Liver (tissue), 9 donors: ENCODE data around the gene GPRIN3. TPM values are rescaled to one million over a fixed set of nuclear protein-coding genes. Genes with fewer than 3 reads are reported as not detected.

Source experiments
- DNase-seq: peaks from one replicate; pipeline ENCODE4 v3.0.0-alpha.2; 2017; ENCODE audit warnings: low spot score
- H3K27ac ChIP-seq, 2 donors: one replicate each; pipeline ENCODE4 v1.7.0; 2013; ENCODE audit warnings: inconsistent platforms in 2 of 2, low read length in 2 of 2, control low read depth in 1 of 2, low read depth in 1 of 2, mild to moderate bottlenecking in 1 of 2
- H3K27me3 ChIP-seq, 4 donors: one replicate each; pipeline versions ENCODE4 v1.6.1 to v1.7.0; 2013; ENCODE audit warnings: low read length in 3 of 4, inconsistent platforms in 1 of 4, mild to moderate bottlenecking in 1 of 4, moderate library complexity in 1 of 4; ENCODE audit not compliant: control insufficient read depth in 4 of 4, insufficient read depth in 4 of 4
- H3K36me3 ChIP-seq, 4 donors: one replicate each; pipeline versions ENCODE4 v1.6.1 to v1.7.0; 2013; ENCODE audit warnings: low read length in 3 of 4, mild to moderate bottlenecking in 3 of 4, low read depth in 1 of 4, moderate library complexity in 1 of 4; ENCODE audit not compliant: control insufficient read depth in 4 of 4, insufficient read depth in 3 of 4
- H3K4me1 ChIP-seq, 4 donors: one replicate each; pipeline versions ENCODE4 v1.6.1 to v1.7.0; 2013; ENCODE audit warnings: low read length in 3 of 4, mild to moderate bottlenecking in 3 of 4, moderate library complexity in 1 of 4; ENCODE audit not compliant: control insufficient read depth in 4 of 4, insufficient read depth in 4 of 4
- H3K4me3 ChIP-seq, 3 donors: one replicate each; pipeline versions ENCODE4 v1.6.1 to v1.7.0; 2013; ENCODE audit warnings: low read length in 3 of 3, control low read depth in 1 of 3, low read depth in 1 of 3, mild to moderate bottlenecking in 1 of 3
- H3K9ac ChIP-seq, 2 donors: one replicate each; pipeline ENCODE4 v1.7.0; 2013; ENCODE audit warnings: low read length in 2 of 2, mild to moderate bottlenecking in 2 of 2, moderate library complexity in 2 of 2, control low read depth in 1 of 2, low read depth in 1 of 2
- H3K9me3 ChIP-seq, 4 donors: one replicate each; pipeline versions ENCODE4 v1.6.1 to v1.7.0; 2013; ENCODE audit warnings: low read length in 3 of 4; ENCODE audit not compliant: control insufficient read depth in 4 of 4
- ATF3 ChIP-seq: IDR thresholded peaks from 2 replicates; pipeline ENCODE4 v1.6.1; 2016; ENCODE audit warnings: antibody characterized with exemption
- CTCF ChIP-seq: fragments of 150-350 bp; IDR thresholded peaks from 2 replicates; pipeline ENCODE4 v1.5.1; 2017; ENCODE audit warnings: improper control_type of control experiment, low read depth, low read length; ENCODE audit not compliant: missing input control
- EGR1 ChIP-seq, 2 donors: IDR thresholded peaks; 2 replicates each; pipeline ENCODE4 v1.6.1; 2016 to 2018; ENCODE audit warnings: antibody characterized with exemption in 2 of 2, low read depth in 2 of 2
- FOXA2 ChIP-seq: IDR thresholded peaks from 2 replicates; pipeline ENCODE4 v1.6.1; 2016; ENCODE audit warnings: antibody characterized with exemption
- HNF4G ChIP-seq: IDR thresholded peaks from 2 replicates; pipeline ENCODE4 v1.6.1; 2016; ENCODE audit warnings: antibody characterized with exemption
- JUND ChIP-seq, 2 donors: IDR thresholded peaks; 2 replicates each; pipeline ENCODE4 v1.6.1; 2016; ENCODE audit warnings: antibody characterized with exemption in 2 of 2
- NR2F2 ChIP-seq: IDR thresholded peaks from 2 replicates; pipeline ENCODE4 v1.6.1; 2016; ENCODE audit warnings: antibody characterized with exemption
- SP1 ChIP-seq: IDR thresholded peaks from 2 replicates; pipeline ENCODE4 v1.6.1; 2018; ENCODE audit warnings: antibody characterized with exemption, mild to moderate bottlenecking
- TAF1 ChIP-seq: conservative IDR thresholded peaks from 2 replicates; pipeline ENCODE4 v1.6.1; 2016; ENCODE audit warnings: antibody characterized with exemption, mild to moderate bottlenecking
- YY1 ChIP-seq: IDR thresholded peaks from 2 replicates; pipeline ENCODE4 v1.6.1; 2016; ENCODE audit warnings: antibody characterized with exemption, mild to moderate bottlenecking
- ZBTB33 ChIP-seq: IDR thresholded peaks from 2 replicates; pipeline ENCODE4 v1.6.1; 2016; ENCODE audit warnings: antibody characterized with exemption
- WGBS: extraction: QIAGEN DNeasy Blood & Tissue Kit; methylation state at CpG from one replicate; pipeline ENCODE4 v1.1.7; 2013; 5-methylcytosine and 5-hydroxymethylcytosine counted together
- polyA plus RNA-seq, 2 donors: library from polyadenylated mRNA; stranded (reverse) in 1 of 2; unstranded in 1 of 2; fragments of 200-250 nt in 1 of 2; fragments of >200 nt in 1 of 2; fragmentation: Nextera tagmentation in 1 of 2; extraction: Ambion mirVana in 1 of 2; gene quantifications; one replicate each; pipeline versions ENCODE4 v1.2.1 to v1.2.3, GENCODE V29; 2013 to 2015
- total RNA-seq, 2 donors: library from RNA; depleted of rRNA; stranded (reverse); fragments of >200 nt; gene quantifications; one replicate each; pipeline ENCODE4 v1.2.3, GENCODE V29; 2014
- TF ChIP-seq, protein P1 (sequence below): IDR thresholded peaks from 2 replicates; pipeline ENCODE4 v1.6.1; 2016; ENCODE audit warnings: antibody characterized with exemption, mild to moderate bottlenecking
- donor health status: healthy.
- donor health status: healthy.
- donor health status: healthy.
- donor health status: healthy.
- donor health status: healthy.

GPRIN3 gene
- total and polyA plus RNA-seq, 4 donors, result 0.25 to 1.5 (median 0.95) TPM

DNA sequence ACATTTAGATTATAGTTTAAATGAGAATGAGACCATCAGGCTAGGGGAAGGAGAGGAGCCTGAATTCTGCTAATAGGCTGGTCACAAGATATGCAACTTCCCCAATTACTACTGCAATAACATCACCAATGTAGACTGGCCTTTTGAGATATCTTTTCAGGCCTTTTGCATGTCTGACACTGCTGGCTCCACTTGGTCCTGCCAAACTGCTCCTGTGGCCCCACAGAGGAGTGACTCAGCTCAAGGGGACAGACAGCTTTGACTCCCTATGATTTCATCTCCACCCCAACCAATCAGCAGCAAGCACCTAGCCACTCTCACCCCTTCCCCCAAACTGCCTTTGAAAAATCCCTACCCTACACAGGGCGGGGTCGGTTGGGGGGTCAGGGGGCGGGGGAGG lies 22.8 kb downstream of the GPRIN3 start:
- H3K4me1 ChIP-seq, result peaks cover 0 to 1% (median 0%) of the 10 kb centered on the region in 4 donors
- H3K9ac ChIP-seq, result no peak overlapping the region

More for the DNA sequence above, 22.8 kb downstream of the GPRIN3 start:
- no peaks in the 10 kb centered on the region for H3K9me3 ChIP-seq
- no peak for TF ChIP-seq SP1
- no peak for TF ChIP-seq HNF4G
- TF ChIP-seq NR2F2, result no peak
- TF ChIP-seq CTCF, result no peak
- no peak for TF ChIP-seq TAF1
- TF ChIP-seq EGR1 (IDR thresholded peaks at IDR 0.05; ENCODE audit: low read depth in 2 of 2), result no peak
- no peak for TF ChIP-seq FOXA2
- no peak for TF ChIP-seq ATF3
- TF ChIP-seq ZBTB33, result no peak
- TF ChIP-seq JUND (IDR thresholded peaks at IDR 0.05), result no peak
- TF ChIP-seq YY1, result no peak
- TF ChIP-seq, protein P1, sequence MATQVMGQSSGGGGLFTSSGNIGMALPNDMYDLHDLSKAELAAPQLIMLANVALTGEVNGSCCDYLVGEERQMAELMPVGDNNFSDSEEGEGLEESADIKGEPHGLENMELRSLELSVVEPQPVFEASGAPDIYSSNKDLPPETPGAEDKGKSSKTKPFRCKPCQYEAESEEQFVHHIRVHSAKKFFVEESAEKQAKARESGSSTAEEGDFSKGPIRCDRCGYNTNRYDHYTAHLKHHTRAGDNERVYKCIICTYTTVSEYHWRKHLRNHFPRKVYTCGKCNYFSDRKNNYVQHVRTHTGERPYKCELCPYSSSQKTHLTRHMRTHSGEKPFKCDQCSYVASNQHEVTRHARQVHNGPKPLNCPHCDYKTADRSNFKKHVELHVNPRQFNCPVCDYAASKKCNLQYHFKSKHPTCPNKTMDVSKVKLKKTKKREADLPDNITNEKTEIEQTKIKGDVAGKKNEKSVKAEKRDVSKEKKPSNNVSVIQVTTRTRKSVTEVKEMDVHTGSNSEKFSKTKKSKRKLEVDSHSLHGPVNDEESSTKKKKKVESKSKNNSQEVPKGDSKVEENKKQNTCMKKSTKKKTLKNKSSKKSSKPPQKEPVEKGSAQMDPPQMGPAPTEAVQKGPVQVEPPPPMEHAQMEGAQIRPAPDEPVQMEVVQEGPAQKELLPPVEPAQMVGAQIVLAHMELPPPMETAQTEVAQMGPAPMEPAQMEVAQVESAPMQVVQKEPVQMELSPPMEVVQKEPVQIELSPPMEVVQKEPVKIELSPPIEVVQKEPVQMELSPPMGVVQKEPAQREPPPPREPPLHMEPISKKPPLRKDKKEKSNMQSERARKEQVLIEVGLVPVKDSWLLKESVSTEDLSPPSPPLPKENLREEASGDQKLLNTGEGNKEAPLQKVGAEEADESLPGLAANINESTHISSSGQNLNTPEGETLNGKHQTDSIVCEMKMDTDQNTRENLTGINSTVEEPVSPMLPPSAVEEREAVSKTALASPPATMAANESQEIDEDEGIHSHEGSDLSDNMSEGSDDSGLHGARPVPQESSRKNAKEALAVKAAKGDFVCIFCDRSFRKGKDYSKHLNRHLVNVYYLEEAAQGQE, result no peak
- DNase-seq, result no peak
- WGBS, result 87% methylated on average over 3 of the region's 3 CpGs
- no peaks in the 10 kb centered on the region for H3K27me3 ChIP-seq
- no peak overlapping the region for H3K4me3 ChIP-seq
- H3K27ac ChIP-seq, result no peak overlapping the region
- no peaks in the 10 kb centered on the region for H3K36me3 ChIP-seq
